HUES48 (cell line): ENCODE results near the gene ATXN3.
A peak's percentile ranks its signal among the peaks of the same experiment; 100 is the strongest.

Experiments used
- H3K27ac ChIP-seq: one replicate; pipeline ENCODE4 v1.7.0; 2013; ENCODE audit warnings: low read depth, low read length, inconsistent platforms
- H3K27me3 ChIP-seq: 2 replicates; pipeline ENCODE4 v1.6.1; 2013; ENCODE audit warnings: mild to moderate bottlenecking, low read length; ENCODE audit not compliant: control insufficient read depth, insufficient read depth
- H3K36me3 ChIP-seq: 2 replicates; pipeline ENCODE4 v1.6.1; 2013; ENCODE audit warnings: low read length; ENCODE audit not compliant: control insufficient read depth, insufficient read depth
- H3K4me1 ChIP-seq: 2 replicates; pipeline ENCODE4 v1.6.1; 2013; ENCODE audit warnings: mild to moderate bottlenecking, low read length; ENCODE audit not compliant: control insufficient read depth, insufficient read depth
- H3K4me3 ChIP-seq: 2 replicates; pipeline ENCODE4 v1.5.1; 2013; ENCODE audit warnings: mild to moderate bottlenecking, low read depth, low read length
- H3K9ac ChIP-seq: 2 replicates; pipeline ENCODE4 v1.6.1; 2013; ENCODE audit warnings: mild to moderate bottlenecking, low read depth, low read length, moderate library complexity
- H3K9me3 ChIP-seq: 2 replicates; pipeline ENCODE4 v1.6.1; 2013; ENCODE audit warnings: low read length; ENCODE audit not compliant: control insufficient read depth, insufficient read depth

The ATXN3 gene

GRCh38 chr14:92121207-92121669 is 14.9 kb upstream of the ATXN3 start:
- H3K36me3 ChIP-seq, result peaks cover 55% of the 10 kb centered on the region
- no peaks in the 10 kb centered on the region for H3K4me1 ChIP-seq
- H3K27me3 ChIP-seq, result no peaks in the 10 kb centered on the region
- peak overlapping the region; percentile 96 for H3K27ac ChIP-seq
- H3K4me3 ChIP-seq, result peak overlapping the region; percentile 99
- peak overlapping the region; percentile 97 for H3K9ac ChIP-seq
- no peaks in the 10 kb centered on the region for H3K9me3 ChIP-seq

GRCh38 chr14:92109490-92109889 is 3.1 kb upstream of the ATXN3 start:
- H3K36me3 ChIP-seq, result no peaks in the 10 kb centered on the region
- no peak overlapping the region for H3K27ac ChIP-seq
- peaks cover 11% of the 10 kb centered on the region for H3K4me1 ChIP-seq
- no peak overlapping the region for H3K4me3 ChIP-seq
- no peaks in the 10 kb centered on the region for H3K9me3 ChIP-seq
- H3K9ac ChIP-seq, result no peak overlapping the region
- no peaks in the 10 kb centered on the region for H3K27me3 ChIP-seq

GRCh38 chr14:92108345-92109254 is 2.2 kb upstream of the ATXN3 start:
- H3K4me1 ChIP-seq, result peaks cover 11% of the 10 kb centered on the region
- no peaks in the 10 kb centered on the region for H3K9me3 ChIP-seq
- H3K27ac ChIP-seq, result peak overlapping the region; percentile 75
- H3K27me3 ChIP-seq, result no peaks in the 10 kb centered on the region
- H3K36me3 ChIP-seq, result no peaks in the 10 kb centered on the region
- H3K9ac ChIP-seq, result no peak overlapping the region
- H3K4me3 ChIP-seq, result peak overlapping the region; percentile 10; the same call in 1 of the 2 replicates

GRCh38 chr14:92105893-92106142 is 564 bp downstream of the ATXN3 start:
- Histone ChIP-seq H3K9me3 (no peaks in the 10 kb centered on the region), H3K27me3 (no peaks in the 10 kb centered on the region), H3K4me1 (peaks cover 14% of the 10 kb centered on the region), H3K27ac (peak overlapping the region; percentile 75), H3K36me3 (no peaks in the 10 kb centered on the region), H3K9ac (peak overlapping the region; percentile 64; the same call in 1 of the 2 replicates), H3K4me3 (peak overlapping the region; percentile 81)

- peaks cover 17% of the 10 kb centered on the region for H3K4me1 ChIP-seq
- no peaks in the 10 kb centered on the region for H3K36me3 ChIP-seq
- no peaks in the 10 kb centered on the region for H3K9me3 ChIP-seq
- H3K27ac ChIP-seq, result peak overlapping the region; percentile 75
- H3K4me3 ChIP-seq, result peak overlapping the region; percentile 81
- H3K9ac ChIP-seq, result no peak overlapping the region
- H3K27me3 ChIP-seq, result no peaks in the 10 kb centered on the region
Measured at GRCh38 chr14:92105073-92105892, 1.1 kb downstream of the ATXN3 start.

- H3K4me1 ChIP-seq, result peaks cover 18% of the 10 kb centered on the region
- H3K4me3 ChIP-seq, result no peak overlapping the region
Measured at GRCh38 chr14:92103363-92103989, 2.9 kb downstream of the ATXN3 start.

GRCh38 chr14:92099802-92100201 is 6.6 kb downstream of the ATXN3 start:
- no peaks in the 10 kb centered on the region for H3K9me3 ChIP-seq
- H3K4me1 ChIP-seq, result peaks cover 13% of the 10 kb centered on the region; the same call in 1 of the 2 replicates
- no peak overlapping the region for H3K27ac ChIP-seq
- no peak overlapping the region for H3K9ac ChIP-seq
- H3K36me3 ChIP-seq, result peaks cover 14% of the 10 kb centered on the region
- no peaks in the 10 kb centered on the region for H3K27me3 ChIP-seq
- H3K4me3 ChIP-seq, result no peak overlapping the region

More at GRCh38 chr14:92103363-92103989, 2.9 kb downstream of the ATXN3 start:
- Histone ChIP-seq H3K9ac (no peak overlapping the region), H3K9me3 (no peaks in the 10 kb centered on the region), H3K27ac (no peak overlapping the region), H3K36me3 (no peaks in the 10 kb centered on the region), H3K27me3 (no peaks in the 10 kb centered on the region)

- H3K36me3 ChIP-seq, result peaks cover 56% of the 10 kb centered on the region
- no peak overlapping the region for H3K27ac ChIP-seq
- H3K9ac ChIP-seq, result no peak overlapping the region
Measured at GRCh38 chr14:92093320-92093719, 13.1 kb downstream of the ATXN3 start.

GRCh38 chr14:92088494-92088893 is 17.9 kb downstream of the ATXN3 start:
- Histone ChIP-seq H3K9ac (no peak overlapping the region), H3K36me3 (peaks cover 69% of the 10 kb centered on the region), H3K4me3 (no peak overlapping the region), H3K27ac (no peak overlapping the region), H3K9me3 (no peaks in the 10 kb centered on the region), H3K27me3 (no peaks in the 10 kb centered on the region), H3K4me1 (no peaks in the 10 kb centered on the region)

More at GRCh38 chr14:92093320-92093719, 13.1 kb downstream of the ATXN3 start:
- no peaks in the 10 kb centered on the region for H3K4me1 ChIP-seq
- no peaks in the 10 kb centered on the region for H3K9me3 ChIP-seq
- no peak overlapping the region for H3K4me3 ChIP-seq
- H3K27me3 ChIP-seq, result no peaks in the 10 kb centered on the region

GRCh38 chr14:92074555-92074954 is 31.8 kb downstream of the ATXN3 start:
- H3K9me3 ChIP-seq, result no peaks in the 10 kb centered on the region
- no peaks in the 10 kb centered on the region for H3K27me3 ChIP-seq
- no peaks in the 10 kb centered on the region for H3K4me1 ChIP-seq
- peaks cover 60% of the 10 kb centered on the region for H3K36me3 ChIP-seq
- H3K27ac ChIP-seq, result no peak overlapping the region
- H3K4me3 ChIP-seq, result no peak overlapping the region
- no peak overlapping the region for H3K9ac ChIP-seq
